IPS-20b (cell line): ENCODE measurements around the gene BCAS3.
"Not testable (repeated sequence)": the region's sequence is repeated elsewhere in the genome, so short reads cannot be mapped to it uniquely, and the experiment has no call there.

Source experiments
- H3K27ac ChIP-seq: one replicate; pipeline ENCODE4 v1.5.1; 2013; ENCODE audit warnings: low read length
- H3K27me3 ChIP-seq: 2 replicates; pipeline ENCODE4 v1.6.1; 2013; ENCODE audit warnings: mild to moderate bottlenecking, low read length, inconsistent platforms; ENCODE audit not compliant: insufficient read depth
- H3K36me3 ChIP-seq: 2 replicates; pipeline ENCODE4 v1.6.1; 2013; ENCODE audit warnings: low read depth, mild to moderate bottlenecking, inconsistent platforms, low read length, moderate library complexity; ENCODE audit not compliant: insufficient read depth
- H3K4me1 ChIP-seq: 2 replicates; pipeline ENCODE4 v1.6.1; 2013; ENCODE audit warnings: mild to moderate bottlenecking, control low read depth, inconsistent platforms, low read length, moderate library complexity; ENCODE audit not compliant: insufficient read depth
- H3K4me3 ChIP-seq: 2 replicates; pipeline ENCODE4 v1.5.1; 2013; ENCODE audit warnings: mild to moderate bottlenecking, low read length, inconsistent platforms
- H3K9ac ChIP-seq: 2 replicates; pipeline ENCODE4 v1.6.1; 2013; ENCODE audit warnings: low read depth, mild to moderate bottlenecking, inconsistent platforms, low read length, moderate library complexity
- H3K9me3 ChIP-seq: 2 replicates; pipeline ENCODE4 v1.6.1; 2013; ENCODE audit warnings: mild to moderate bottlenecking, low read depth, low read length, inconsistent platforms; ENCODE audit not compliant: insufficient read depth

BCAS3 gene

DNA sequence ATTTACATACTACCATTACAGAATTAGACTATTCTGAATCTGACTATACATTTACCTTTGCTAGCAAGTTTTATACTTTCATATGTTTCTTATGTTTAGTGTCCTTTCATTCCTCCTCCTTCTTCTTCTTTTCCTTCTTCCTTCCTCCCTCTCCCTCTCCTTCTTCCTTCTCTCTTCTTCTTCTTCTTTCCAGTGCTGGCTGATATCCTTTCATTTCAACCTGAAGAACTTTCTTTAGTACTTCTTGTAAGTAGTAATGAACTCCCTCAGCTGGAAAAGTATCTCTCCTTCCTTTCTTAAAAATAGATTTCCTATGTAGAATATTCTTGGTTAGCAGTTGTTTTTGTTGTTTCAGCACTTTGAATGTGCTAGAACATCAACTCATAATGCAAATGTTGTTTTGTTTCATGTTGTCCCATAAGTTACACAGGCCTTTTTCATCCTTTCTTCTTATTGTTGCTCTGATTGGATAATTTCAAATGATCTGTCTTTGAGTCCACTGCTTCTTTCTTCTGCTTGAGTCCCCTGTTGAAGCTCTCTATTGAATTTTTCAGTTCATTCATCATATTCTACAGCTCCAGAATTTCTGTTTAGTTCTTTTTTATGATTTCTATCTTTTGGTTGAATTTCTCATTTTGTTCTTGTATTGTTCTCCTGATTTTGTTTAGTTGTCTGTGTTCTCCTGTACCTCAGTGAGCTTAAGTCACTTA is 759.5 kb downstream of the BCAS3 start:
- Histone ChIP-seq H3K27ac (no peak overlapping the region), H3K9me3 (no peaks in the 10 kb centered on the region; the same call in 1 of the 2 replicates), H3K36me3 (no peaks in the 10 kb centered on the region), H3K4me3 (no peak overlapping the region), H3K27me3 (no peaks in the 10 kb centered on the region), H3K9ac (no peak overlapping the region), H3K4me1 (no peaks in the 10 kb centered on the region)

DNA sequence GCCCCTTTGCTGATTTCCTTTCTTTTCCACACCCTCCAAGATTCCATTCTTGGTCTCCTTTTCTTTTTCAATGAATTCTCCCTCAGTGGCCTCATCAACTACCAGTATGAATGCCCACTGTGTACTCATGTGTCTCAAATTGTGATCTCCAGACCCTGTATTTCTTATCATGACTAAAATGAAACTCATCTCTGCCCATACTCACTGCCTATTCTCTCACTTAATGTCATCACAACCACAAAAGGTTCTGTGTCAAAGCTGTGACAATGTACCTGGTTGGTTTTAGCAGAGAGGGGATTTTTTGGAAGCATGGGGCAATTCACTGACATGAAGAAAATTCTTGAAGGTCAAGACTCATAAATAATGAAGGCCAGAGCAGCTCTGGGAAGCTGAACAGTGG is 763.0 kb downstream of the BCAS3 start:
- no peak overlapping the region for H3K4me3 ChIP-seq
- H3K36me3 ChIP-seq, result no peaks in the 10 kb centered on the region
- no peak overlapping the region for H3K9ac ChIP-seq
- no peak overlapping the region for H3K27ac ChIP-seq
- peaks cover 5% of the 10 kb centered on the region; the same call in 1 of the 2 replicates for H3K27me3 ChIP-seq
- no peaks in the 10 kb centered on the region for H3K4me1 ChIP-seq
- H3K9me3 ChIP-seq, result no peaks in the 10 kb centered on the region

DNA sequence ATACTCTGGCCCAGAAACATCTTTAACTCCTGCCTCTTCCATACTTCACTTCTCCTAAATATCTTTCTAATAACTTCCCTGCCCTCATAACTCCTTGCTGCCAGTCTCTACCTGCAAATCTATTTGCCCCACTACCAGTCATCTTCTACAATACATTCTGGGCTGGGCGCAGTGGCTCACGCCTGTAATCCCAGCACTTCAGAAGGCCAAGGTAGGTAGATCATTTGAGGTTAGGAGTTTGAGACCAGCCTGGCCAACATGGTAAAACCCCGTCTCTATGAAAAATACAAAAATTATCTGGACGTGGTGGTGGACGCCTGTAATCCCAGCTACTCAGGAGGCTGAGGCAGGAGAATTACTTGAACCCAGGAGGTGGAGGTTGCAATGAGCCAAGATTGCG is 763.9 kb downstream of the BCAS3 start:
- not testable (repeated sequence) for H3K27ac ChIP-seq, H3K9ac ChIP-seq, H3K4me3 ChIP-seq, H3K4me1 ChIP-seq, H3K36me3 ChIP-seq, H3K9me3 ChIP-seq
- H3K27me3 ChIP-seq, result peaks cover 11% of the 10 kb centered on the region; the same call in 1 of the 2 replicates

DNA sequence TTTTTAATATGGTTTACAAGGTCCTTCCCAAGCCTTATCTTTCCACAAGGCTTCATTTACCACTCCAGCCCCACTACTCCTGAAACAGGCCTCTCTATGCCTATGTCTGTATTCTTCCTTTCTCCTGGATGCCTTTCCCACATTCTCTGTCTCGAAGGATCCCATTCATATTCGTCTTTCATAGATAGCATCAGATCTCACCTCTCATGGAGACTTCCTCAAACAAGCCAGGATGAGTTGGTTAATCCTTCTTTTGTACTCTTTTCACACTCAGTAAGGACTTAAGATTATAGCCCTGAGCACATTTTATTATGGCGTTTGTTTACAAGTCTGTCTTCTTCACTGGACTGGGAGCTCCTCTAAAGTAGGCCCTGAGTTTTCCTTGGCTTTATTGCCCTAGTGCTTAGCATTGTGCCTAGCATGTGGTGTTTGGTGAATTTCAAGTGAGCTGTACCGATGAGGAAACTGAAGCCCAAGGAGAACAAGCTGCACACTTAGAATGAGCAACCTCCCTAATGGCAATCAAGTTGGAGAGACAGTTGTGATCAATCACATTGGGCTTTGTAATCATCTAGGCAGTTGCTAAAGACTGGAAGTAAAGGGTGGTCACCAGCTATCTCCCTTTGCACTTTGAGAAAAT is 764.6 kb downstream of the BCAS3 start:
- Histone ChIP-seq H3K9me3 (no peaks in the 10 kb centered on the region), H3K9ac (no peak overlapping the region), H3K27ac (no peak overlapping the region), H3K27me3 (peaks cover 18% of the 10 kb centered on the region), H3K4me3 (no peak overlapping the region), H3K4me1 (no peaks in the 10 kb centered on the region), H3K36me3 (no peaks in the 10 kb centered on the region)
